HG02981 (cell line): ENCODE data around the gene CRABP2.

ENCODE experiments used
- ATAC-seq: cut with Tn5 transposase; IDR thresholded peaks from one replicate; pipeline ENCODE4 v1.9.1; 2021; ENCODE audit warnings: mild to moderate bottlenecking, moderate library complexity; ENCODE audit not compliant: unreplicated experiment

Gene CRABP2

GRCh38 chr1:156691665-156692440, 13.5 kb downstream of the CRABP2 start:
- no peak for ATAC-seq

- ATAC-seq: no peak
Measured at GRCh38 chr1:156691191-156691590, 14.2 kb downstream of the CRABP2 start.

- no peak for ATAC-seq
Measured at GRCh38 chr1:156690675-156691036, 14.7 kb downstream of the CRABP2 start.

GRCh38 chr1:156689953-156690674, 15.3 kb downstream of the CRABP2 start:
- ATAC-seq: no peak

GRCh38 chr1:156689035-156689952, 16.1 kb downstream of the CRABP2 start:
- ATAC-seq: peak; percentile 79

- ATAC-seq: no peak
Measured at GRCh38 chr1:156684227-156684782, 21.1 kb downstream of the CRABP2 start.

GRCh38 chr1:156682166-156682890, 23.1 kb downstream of the CRABP2 start:
- no peak for ATAC-seq

- no peak for ATAC-seq
Measured at GRCh38 chr1:156681196-156681960, 24.0 kb downstream of the CRABP2 start.

GRCh38 chr1:156680056-156680455, 25.3 kb downstream of the CRABP2 start:
- no peak for ATAC-seq

GRCh38 chr1:156677616-156678596, 27.5 kb downstream of the CRABP2 start:
- no peak for ATAC-seq

GRCh38 chr1:156676820-156677615, 28.4 kb downstream of the CRABP2 start, which contains the start of gene NES:
Gene NES (minus strand): TSS chr1:156677407. CDS start chr1:156677264, 143 bp downstream.
- ATAC-seq: no peak

GRCh38 chr1:156676114-156676819, 29.1 kb downstream of the CRABP2 start:
- ATAC-seq: no peak

- no peak for ATAC-seq
Measured at GRCh38 chr1:156675210-156676113, 29.9 kb downstream of the CRABP2 start.

- no peak for ATAC-seq
Measured at GRCh38 chr1:156673387-156674121, 31.8 kb downstream of the CRABP2 start.

- no peak for ATAC-seq
Measured at GRCh38 chr1:156671804-156672203, 33.6 kb downstream of the CRABP2 start.
